ENCODE data around the gene PROCR. TPM values are rescaled to one million over a fixed set of nuclear protein-coding genes. Genes with fewer than 3 reads are reported as not detected.

Gene PROCR
- polyA plus RNA-seq, 1 donor from 2014 or later = 0.30 TPM

- no peak overlapping the region for H2AFZ ChIP-seq (ENCODE audit: low read depth, low read length)
- H3K27me3 ChIP-seq (ENCODE audit: insufficient read depth, low read depth, low read length) = no peaks in the 10 kb centered on the region
- no peaks in the 10 kb centered on the region for H3K36me3 ChIP-seq (ENCODE audit: insufficient read depth, low read length)
- H3K9me2 ChIP-seq (ENCODE audit: insufficient read depth, low read length) = no peaks in the 10 kb centered on the region
- H3K79me2 ChIP-seq (replicated peaks; ENCODE audit: insufficient read depth, low read length) = no peaks in the 10 kb centered on the region
- no peak overlapping the region for H3K9ac ChIP-seq (ENCODE audit: low read length)
- no peaks in the 10 kb centered on the region for H3F3A ChIP-seq (ENCODE audit: insufficient read depth, low read length, poor library complexity, severe bottlenecking)
- no peak overlapping the region for H3K4me3 ChIP-seq (ENCODE audit: low read length)
- no peak overlapping the region for H3K27ac ChIP-seq (ENCODE audit: low read length)
- H3K9me3 ChIP-seq (ENCODE audit: low read length) = no peaks in the 10 kb centered on the region
- TF ChIP-seq, protein P1, sequence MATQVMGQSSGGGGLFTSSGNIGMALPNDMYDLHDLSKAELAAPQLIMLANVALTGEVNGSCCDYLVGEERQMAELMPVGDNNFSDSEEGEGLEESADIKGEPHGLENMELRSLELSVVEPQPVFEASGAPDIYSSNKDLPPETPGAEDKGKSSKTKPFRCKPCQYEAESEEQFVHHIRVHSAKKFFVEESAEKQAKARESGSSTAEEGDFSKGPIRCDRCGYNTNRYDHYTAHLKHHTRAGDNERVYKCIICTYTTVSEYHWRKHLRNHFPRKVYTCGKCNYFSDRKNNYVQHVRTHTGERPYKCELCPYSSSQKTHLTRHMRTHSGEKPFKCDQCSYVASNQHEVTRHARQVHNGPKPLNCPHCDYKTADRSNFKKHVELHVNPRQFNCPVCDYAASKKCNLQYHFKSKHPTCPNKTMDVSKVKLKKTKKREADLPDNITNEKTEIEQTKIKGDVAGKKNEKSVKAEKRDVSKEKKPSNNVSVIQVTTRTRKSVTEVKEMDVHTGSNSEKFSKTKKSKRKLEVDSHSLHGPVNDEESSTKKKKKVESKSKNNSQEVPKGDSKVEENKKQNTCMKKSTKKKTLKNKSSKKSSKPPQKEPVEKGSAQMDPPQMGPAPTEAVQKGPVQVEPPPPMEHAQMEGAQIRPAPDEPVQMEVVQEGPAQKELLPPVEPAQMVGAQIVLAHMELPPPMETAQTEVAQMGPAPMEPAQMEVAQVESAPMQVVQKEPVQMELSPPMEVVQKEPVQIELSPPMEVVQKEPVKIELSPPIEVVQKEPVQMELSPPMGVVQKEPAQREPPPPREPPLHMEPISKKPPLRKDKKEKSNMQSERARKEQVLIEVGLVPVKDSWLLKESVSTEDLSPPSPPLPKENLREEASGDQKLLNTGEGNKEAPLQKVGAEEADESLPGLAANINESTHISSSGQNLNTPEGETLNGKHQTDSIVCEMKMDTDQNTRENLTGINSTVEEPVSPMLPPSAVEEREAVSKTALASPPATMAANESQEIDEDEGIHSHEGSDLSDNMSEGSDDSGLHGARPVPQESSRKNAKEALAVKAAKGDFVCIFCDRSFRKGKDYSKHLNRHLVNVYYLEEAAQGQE (IDR thresholded peaks at IDR 0.05; ENCODE audit: borderline replicate concordance) = no peak
- TF ChIP-seq EZH2 (IDR thresholded peaks at IDR 0.05; ENCODE audit: borderline replicate concordance, insufficient read depth, low read length, poor library complexity, severe bottlenecking) (no peak), MXI1 (conservative IDR thresholded peaks at IDR 0.05; ENCODE audit: poor library complexity, severe bottlenecking) (no peak), TAF1 (IDR thresholded peaks at IDR 0.05; ENCODE audit: low read depth) (no peak), CTCF (IDR thresholded peaks at IDR 0.05; ENCODE audit: poor library complexity, severe bottlenecking) (no peak), SMC3 (conservative IDR thresholded peaks at IDR 0.05; ENCODE audit: poor library complexity) (no peak), POLR2AphosphoS5 (IDR thresholded peaks at IDR 0.05) (no peak), EP300 (conservative IDR thresholded peaks at IDR 0.05; ENCODE audit: poor library complexity, severe bottlenecking) (no peak), RAD21 (conservative IDR thresholded peaks at IDR 0.05) (no peak)
- H3K4me2 ChIP-seq (ENCODE audit: low read length) = no peak overlapping the region
- no peaks in the 10 kb centered on the region for H4K20me1 ChIP-seq (ENCODE audit: insufficient read depth)
These were observed 38.8 kb upstream of the PROCR start for GRCh38 chr20:35133031-35133430.

GRCh38 chr20:35133735-35134134 lies 38.1 kb upstream of the PROCR start:
- H3K9me2 ChIP-seq (ENCODE audit: insufficient read depth, low read length) = no peaks in the 10 kb centered on the region
- H3K9ac ChIP-seq (ENCODE audit: low read length) = no peak overlapping the region
- no peaks in the 10 kb centered on the region for H3K36me3 ChIP-seq (ENCODE audit: insufficient read depth, low read length)
- no peaks in the 10 kb centered on the region for H4K20me1 ChIP-seq (ENCODE audit: insufficient read depth)
- TF ChIP-seq, protein P1 (IDR thresholded peaks at IDR 0.05; ENCODE audit: borderline replicate concordance) = no peak
- TF ChIP-seq EZH2 (IDR thresholded peaks at IDR 0.05; ENCODE audit: borderline replicate concordance, insufficient read depth, low read length, poor library complexity, severe bottlenecking) (no peak), SMC3 (conservative IDR thresholded peaks at IDR 0.05; ENCODE audit: poor library complexity) (no peak), CTCF (IDR thresholded peaks at IDR 0.05; ENCODE audit: poor library complexity, severe bottlenecking) (no peak), EP300 (conservative IDR thresholded peaks at IDR 0.05; ENCODE audit: poor library complexity, severe bottlenecking) (no peak), POLR2AphosphoS5 (IDR thresholded peaks at IDR 0.05) (no peak), MXI1 (conservative IDR thresholded peaks at IDR 0.05; ENCODE audit: poor library complexity, severe bottlenecking) (no peak), TAF1 (IDR thresholded peaks at IDR 0.05; ENCODE audit: low read depth) (no peak), RAD21 (conservative IDR thresholded peaks at IDR 0.05) (no peak)
- H3K79me2 ChIP-seq (replicated peaks; ENCODE audit: insufficient read depth, low read length) = no peaks in the 10 kb centered on the region
- H3K9me3 ChIP-seq (ENCODE audit: low read length) = no peaks in the 10 kb centered on the region
- H3F3A ChIP-seq (ENCODE audit: insufficient read depth, low read length, poor library complexity, severe bottlenecking) = no peaks in the 10 kb centered on the region
- no peak overlapping the region for H3K4me3 ChIP-seq (ENCODE audit: low read length)
- no peak overlapping the region for H3K27ac ChIP-seq (ENCODE audit: low read length)
- H3K4me2 ChIP-seq (ENCODE audit: low read length) = no peak overlapping the region
- no peaks in the 10 kb centered on the region for H3K27me3 ChIP-seq (ENCODE audit: insufficient read depth, low read depth, low read length)
- H2AFZ ChIP-seq (ENCODE audit: low read depth, low read length) = no peak overlapping the region

Measured in neural cell (in vitro differentiated cells).